HEK293 (cell line): ENCODE results near the gene MTFP1.

Source experiments
- BCL11B ChIP-seq: fragments of 450-650 bp; formaldehyde crosslinking; IDR thresholded peaks from 2 replicates; pipeline ENCODE4 v1.5.1; 2016; ENCODE audit warnings: low read depth, missing biosample characterization, missing genetic modification characterization
- GLIS2 ChIP-seq: fragments of 450-650 bp; formaldehyde crosslinking; IDR thresholded peaks from 2 replicates; pipeline ENCODE4 v1.5.1; 2016; ENCODE audit warnings: missing biosample characterization, missing genetic modification characterization
- HOXA7 ChIP-seq: sonication (generic); formaldehyde crosslinking; IDR thresholded peaks from 2 replicates; pipeline ENCODE4 v1.8.1; 2022; ENCODE audit warnings: missing genetic modification reagents, borderline replicate concordance
- HOXC10 ChIP-seq: sonication (generic); formaldehyde crosslinking; IDR thresholded peaks from 2 replicates; pipeline ENCODE4 v1.8.1; 2023; ENCODE audit warnings: mild to moderate bottlenecking, missing genetic modification reagents
- KLF10 ChIP-seq: fragments of 450-650 bp; IDR thresholded peaks from 2 replicates; pipeline ENCODE4 v1.5.1; 2018; ENCODE audit warnings: missing biosample characterization, mild to moderate bottlenecking, missing genetic modification characterization
- KLF16 ChIP-seq: fragments of 450-650 bp; formaldehyde crosslinking; IDR thresholded peaks from 2 replicates; pipeline ENCODE4 v1.5.1; 2017; ENCODE audit warnings: missing biosample characterization, missing genetic modification characterization
- OVOL3 ChIP-seq: fragments of 450-650 bp; formaldehyde crosslinking; IDR thresholded peaks from 2 replicates; pipeline ENCODE4 v1.5.1; 2016; ENCODE audit warnings: missing biosample characterization, missing genetic modification characterization
- ZBTB7A ChIP-seq: fragments of 450-650 bp; formaldehyde crosslinking; IDR thresholded peaks from 2 replicates; pipeline ENCODE4 v1.5.1; 2016; ENCODE audit warnings: low read depth, missing biosample characterization, missing genetic modification characterization
- ZFP41 ChIP-seq: fragments of 450-650 bp; formaldehyde crosslinking; IDR thresholded peaks from 2 replicates; pipeline ENCODE4 v1.5.1; 2016; ENCODE audit warnings: missing biosample characterization, missing genetic modification characterization, borderline replicate concordance
- ZFP69B ChIP-seq: fragments of 450-650 bp; formaldehyde crosslinking; IDR thresholded peaks from 2 replicates; pipeline ENCODE4 v1.5.1; 2016; ENCODE audit warnings: missing biosample characterization, missing genetic modification characterization
- ZNF114 ChIP-seq: fragments of 450-650 bp; formaldehyde crosslinking; IDR thresholded peaks from 2 replicates; pipeline ENCODE4 v1.5.0; 2017; ENCODE audit warnings: missing biosample characterization, missing genetic modification characterization
- ZNF133 ChIP-seq: fragments of 450-650 bp; formaldehyde crosslinking; IDR thresholded peaks from 2 replicates; pipeline ENCODE4 v1.5.1; 2016; ENCODE audit warnings: missing biosample characterization, missing genetic modification characterization
- ZNF155 ChIP-seq: fragments of 450-650 bp; formaldehyde crosslinking; IDR thresholded peaks from 2 replicates; pipeline ENCODE4 v1.5.1; 2016; ENCODE audit warnings: missing biosample characterization, missing genetic modification characterization
- ZNF157 ChIP-seq: fragments of 450-650 bp; formaldehyde crosslinking; IDR thresholded peaks from 2 replicates; pipeline ENCODE4 v1.5.1; 2016; ENCODE audit warnings: missing biosample characterization, missing genetic modification characterization
- ZNF19 ChIP-seq: fragments of 450-650 bp; formaldehyde crosslinking; IDR thresholded peaks from 2 replicates; pipeline ENCODE4; 2016; ENCODE audit warnings: missing biosample characterization, missing genetic modification characterization, low read depth
- ZNF211 ChIP-seq: fragments of 450-650 bp; formaldehyde crosslinking; IDR thresholded peaks from 2 replicates; pipeline ENCODE4 v1.5.1; 2016; ENCODE audit warnings: low read depth, missing biosample characterization, missing genetic modification characterization
- ZNF324 ChIP-seq: fragments of 450-650 bp; formaldehyde crosslinking; IDR thresholded peaks from 2 replicates; pipeline ENCODE4 v1.5.1; 2016; ENCODE audit warnings: missing biosample characterization, missing genetic modification characterization
- ZNF394 ChIP-seq: fragments of 450-650 bp; formaldehyde crosslinking; IDR thresholded peaks from 2 replicates; pipeline ENCODE4 v1.5.1; 2016; ENCODE audit warnings: missing biosample characterization, missing genetic modification characterization, mild to moderate bottlenecking, moderate library complexity, borderline replicate concordance
- ZNF423 ChIP-seq: fragments of 450-650 bp; formaldehyde crosslinking; IDR thresholded peaks from 2 replicates; pipeline ENCODE4 v1.5.1; 2016; ENCODE audit warnings: missing biosample characterization, missing genetic modification characterization
- ZNF48 ChIP-seq: fragments of 450-650 bp; formaldehyde crosslinking; IDR thresholded peaks from 2 replicates; pipeline ENCODE4 v1.5.1; 2016; ENCODE audit warnings: missing biosample characterization, missing genetic modification characterization
- ZNF776 ChIP-seq: fragments of 450-650 bp; formaldehyde crosslinking; IDR thresholded peaks from 2 replicates; pipeline ENCODE4 v1.5.0; 2017; ENCODE audit warnings: missing biosample characterization, missing genetic modification characterization, borderline replicate concordance
- ZNF830 ChIP-seq: fragments of 450-650 bp; IDR thresholded peaks from 2 replicates; pipeline ENCODE4 v1.5.0; 2018; ENCODE audit warnings: missing biosample characterization, missing genetic modification characterization, low read depth, mild to moderate bottlenecking, moderate library complexity
- ZSCAN16 ChIP-seq: fragments of 450-650 bp; formaldehyde crosslinking; IDR thresholded peaks from 2 replicates; pipeline ENCODE4 v1.5.1; 2016; ENCODE audit warnings: missing biosample characterization, missing genetic modification characterization
- ZSCAN23 ChIP-seq: fragments of 450-650 bp; formaldehyde crosslinking; IDR thresholded peaks from 2 replicates; pipeline ENCODE4 v1.5.1; 2016; ENCODE audit warnings: missing biosample characterization, missing genetic modification characterization
- TF ChIP-seq, protein P1 (sequence below): fragments of 450-650 bp; formaldehyde crosslinking; IDR thresholded peaks from 2 replicates; pipeline ENCODE4 v1.5.1; 2016; ENCODE audit warnings: missing biosample characterization, missing genetic modification characterization
- TF ChIP-seq, protein P2 (sequence below): fragments of 450-650 bp; formaldehyde crosslinking; IDR thresholded peaks from 2 replicates; pipeline ENCODE4 v1.5.1; 2016; ENCODE audit warnings: missing biosample characterization, missing genetic modification characterization, low read depth
- TF ChIP-seq, protein P3 (sequence below): fragments of 450-650 bp; formaldehyde crosslinking; IDR thresholded peaks from 2 replicates; pipeline ENCODE4 v1.5.1; 2016; ENCODE audit warnings: missing biosample characterization, missing genetic modification characterization, low read depth
- TF ChIP-seq, protein P4 (sequence below): fragments of 450-650 bp; formaldehyde crosslinking; IDR thresholded peaks from 2 replicates; pipeline ENCODE4 v1.5.1; 2016; ENCODE audit warnings: missing biosample characterization, missing genetic modification characterization
- TF ChIP-seq, protein P5 (sequence below): fragments of 450-650 bp; formaldehyde crosslinking; IDR thresholded peaks from 2 replicates; pipeline ENCODE4 v1.5.1; 2016; ENCODE audit warnings: missing biosample characterization, missing genetic modification characterization

MTFP1 gene

DNA sequence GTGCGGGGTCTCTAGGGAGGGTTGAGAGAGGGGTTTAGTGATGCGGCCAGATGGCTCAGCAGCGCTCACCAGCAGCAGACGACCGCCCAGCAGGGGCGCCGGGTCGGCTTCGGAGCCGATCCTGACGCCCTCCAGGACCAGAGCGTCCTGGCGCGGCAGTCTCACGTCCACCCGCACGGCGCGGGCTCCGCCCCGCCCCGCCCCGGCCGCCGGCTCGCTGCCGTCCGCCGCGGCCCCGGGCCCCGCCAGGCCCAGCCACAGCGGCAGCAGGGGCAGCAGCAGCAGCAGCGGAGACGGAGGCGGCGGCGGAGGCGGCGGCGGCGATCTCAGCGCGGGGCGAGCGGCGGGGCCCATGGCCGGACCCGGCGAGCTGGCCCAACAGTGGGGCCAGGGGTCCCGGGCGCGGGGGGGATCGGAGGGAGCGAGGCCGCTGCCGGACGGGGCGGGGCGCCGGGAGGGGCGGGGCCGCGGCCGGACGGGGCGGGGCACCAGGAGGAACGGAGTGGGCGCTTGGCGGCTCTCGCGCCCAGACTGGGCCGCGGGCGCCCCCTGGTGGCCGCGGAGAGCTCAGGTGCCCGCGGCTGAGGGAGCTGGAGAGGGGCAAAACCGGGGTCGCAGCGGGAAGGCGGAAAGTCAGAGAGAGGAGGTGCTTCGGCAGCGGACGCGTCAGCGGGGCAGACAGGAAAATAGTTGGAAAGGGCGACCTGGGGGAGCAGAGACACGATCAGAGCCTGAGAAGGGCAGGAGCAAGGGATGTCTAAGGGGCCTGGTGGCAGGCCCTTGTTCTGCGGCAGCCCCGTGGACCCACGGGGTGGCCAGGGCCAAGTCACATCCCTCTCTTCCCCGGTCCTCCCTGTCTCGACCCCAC is 38.4 kb upstream of the MTFP1 start, which contains the start of gene RNF215 (continued):
- TF ChIP-seq, protein P1, sequence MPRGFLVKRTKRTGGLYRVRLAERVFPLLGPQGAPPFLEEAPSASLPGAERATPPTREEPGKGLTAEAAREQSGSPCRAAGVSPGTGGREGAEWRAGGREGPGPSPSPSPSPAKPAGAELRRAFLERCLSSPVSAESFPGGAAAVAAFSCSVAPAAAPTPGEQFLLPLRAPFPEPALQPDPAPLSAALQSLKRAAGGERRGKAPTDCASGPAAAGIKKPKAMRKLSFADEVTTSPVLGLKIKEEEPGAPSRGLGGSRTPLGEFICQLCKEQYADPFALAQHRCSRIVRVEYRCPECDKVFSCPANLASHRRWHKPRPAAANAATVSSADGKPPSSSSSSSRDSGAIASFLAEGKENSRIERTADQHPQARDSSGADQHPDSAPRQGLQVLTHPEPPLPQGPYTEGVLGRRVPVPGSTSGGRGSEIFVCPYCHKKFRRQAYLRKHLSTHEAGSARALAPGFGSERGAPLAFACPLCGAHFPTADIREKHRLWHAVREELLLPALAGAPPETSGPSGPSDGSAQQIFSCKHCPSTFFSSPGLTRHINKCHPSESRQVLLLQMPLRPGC (tag by site-specific recombination) = 0 out of 2 replicates have a peak, but pooled peaks have one; percentile 25
- no peak for TF ChIP-seq ZNF776
- no peak for TF ChIP-seq ZFP41 (tag by site-specific recombination)
- TF ChIP-seq ZNF19 (tag by site-specific recombination) = no peak
- peak; percentile 69; the same call in 1 of the 2 replicates for TF ChIP-seq ZBTB7A (tag by site-specific recombination)
- TF ChIP-seq BCL11B (tag by site-specific recombination) = no peak
- TF ChIP-seq KLF16 = 0 out of 2 replicates have a peak, but pooled peaks have one; percentile 39
- TF ChIP-seq ZFP69B (tag by site-specific recombination) = peak; percentile 24; the same call in 1 of the 2 replicates
- TF ChIP-seq ZNF423 (tag by site-specific recombination) = no peak
- TF ChIP-seq ZNF48 (tag by site-specific recombination) = no peak
- TF ChIP-seq GLIS2 = peak; percentile 22; the same call in 1 of the 2 replicates
- TF ChIP-seq ZNF133 (tag by site-specific recombination) = no peak
- TF ChIP-seq ZSCAN23 (tag by site-specific recombination) = no peak
- TF ChIP-seq, protein P2, sequence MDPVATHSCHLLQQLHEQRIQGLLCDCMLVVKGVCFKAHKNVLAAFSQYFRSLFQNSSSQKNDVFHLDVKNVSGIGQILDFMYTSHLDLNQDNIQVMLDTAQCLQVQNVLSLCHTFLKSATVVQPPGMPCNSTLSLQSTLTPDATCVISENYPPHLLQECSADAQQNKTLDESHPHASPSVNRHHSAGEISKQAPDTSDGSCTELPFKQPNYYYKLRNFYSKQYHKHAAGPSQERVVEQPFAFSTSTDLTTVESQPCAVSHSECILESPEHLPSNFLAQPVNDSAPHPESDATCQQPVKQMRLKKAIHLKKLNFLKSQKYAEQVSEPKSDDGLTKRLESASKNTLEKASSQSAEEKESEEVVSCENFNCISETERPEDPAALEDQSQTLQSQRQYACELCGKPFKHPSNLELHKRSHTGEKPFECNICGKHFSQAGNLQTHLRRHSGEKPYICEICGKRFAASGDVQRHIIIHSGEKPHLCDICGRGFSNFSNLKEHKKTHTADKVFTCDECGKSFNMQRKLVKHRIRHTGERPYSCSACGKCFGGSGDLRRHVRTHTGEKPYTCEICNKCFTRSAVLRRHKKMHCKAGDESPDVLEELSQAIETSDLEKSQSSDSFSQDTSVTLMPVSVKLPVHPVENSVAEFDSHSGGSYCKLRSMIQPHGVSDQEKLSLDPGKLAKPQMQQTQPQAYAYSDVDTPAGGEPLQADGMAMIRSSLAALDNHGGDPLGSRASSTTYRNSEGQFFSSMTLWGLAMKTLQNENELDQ = no peak
- TF ChIP-seq ZNF155 (tag by site-specific recombination) = no peak
- no peak for TF ChIP-seq HOXC10
- no peak for TF ChIP-seq ZNF394 (tag by site-specific recombination)
- TF ChIP-seq ZNF324 = no peak
- TF ChIP-seq ZNF157 (tag by site-specific recombination) = no peak
- no peak for TF ChIP-seq ZNF830 (tag by site-specific recombination)
- TF ChIP-seq ZNF211 (tag by site-specific recombination) = no peak
- TF ChIP-seq, protein P3, sequence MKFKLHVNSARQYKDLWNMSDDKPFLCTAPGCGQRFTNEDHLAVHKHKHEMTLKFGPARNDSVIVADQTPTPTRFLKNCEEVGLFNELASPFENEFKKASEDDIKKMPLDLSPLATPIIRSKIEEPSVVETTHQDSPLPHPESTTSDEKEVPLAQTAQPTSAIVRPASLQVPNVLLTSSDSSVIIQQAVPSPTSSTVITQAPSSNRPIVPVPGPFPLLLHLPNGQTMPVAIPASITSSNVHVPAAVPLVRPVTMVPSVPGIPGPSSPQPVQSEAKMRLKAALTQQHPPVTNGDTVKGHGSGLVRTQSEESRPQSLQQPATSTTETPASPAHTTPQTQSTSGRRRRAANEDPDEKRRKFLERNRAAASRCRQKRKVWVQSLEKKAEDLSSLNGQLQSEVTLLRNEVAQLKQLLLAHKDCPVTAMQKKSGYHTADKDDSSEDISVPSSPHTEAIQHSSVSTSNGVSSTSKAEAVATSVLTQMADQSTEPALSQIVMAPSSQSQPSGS (tag by site-specific recombination) = no peak
- TF ChIP-seq, protein P4, sequence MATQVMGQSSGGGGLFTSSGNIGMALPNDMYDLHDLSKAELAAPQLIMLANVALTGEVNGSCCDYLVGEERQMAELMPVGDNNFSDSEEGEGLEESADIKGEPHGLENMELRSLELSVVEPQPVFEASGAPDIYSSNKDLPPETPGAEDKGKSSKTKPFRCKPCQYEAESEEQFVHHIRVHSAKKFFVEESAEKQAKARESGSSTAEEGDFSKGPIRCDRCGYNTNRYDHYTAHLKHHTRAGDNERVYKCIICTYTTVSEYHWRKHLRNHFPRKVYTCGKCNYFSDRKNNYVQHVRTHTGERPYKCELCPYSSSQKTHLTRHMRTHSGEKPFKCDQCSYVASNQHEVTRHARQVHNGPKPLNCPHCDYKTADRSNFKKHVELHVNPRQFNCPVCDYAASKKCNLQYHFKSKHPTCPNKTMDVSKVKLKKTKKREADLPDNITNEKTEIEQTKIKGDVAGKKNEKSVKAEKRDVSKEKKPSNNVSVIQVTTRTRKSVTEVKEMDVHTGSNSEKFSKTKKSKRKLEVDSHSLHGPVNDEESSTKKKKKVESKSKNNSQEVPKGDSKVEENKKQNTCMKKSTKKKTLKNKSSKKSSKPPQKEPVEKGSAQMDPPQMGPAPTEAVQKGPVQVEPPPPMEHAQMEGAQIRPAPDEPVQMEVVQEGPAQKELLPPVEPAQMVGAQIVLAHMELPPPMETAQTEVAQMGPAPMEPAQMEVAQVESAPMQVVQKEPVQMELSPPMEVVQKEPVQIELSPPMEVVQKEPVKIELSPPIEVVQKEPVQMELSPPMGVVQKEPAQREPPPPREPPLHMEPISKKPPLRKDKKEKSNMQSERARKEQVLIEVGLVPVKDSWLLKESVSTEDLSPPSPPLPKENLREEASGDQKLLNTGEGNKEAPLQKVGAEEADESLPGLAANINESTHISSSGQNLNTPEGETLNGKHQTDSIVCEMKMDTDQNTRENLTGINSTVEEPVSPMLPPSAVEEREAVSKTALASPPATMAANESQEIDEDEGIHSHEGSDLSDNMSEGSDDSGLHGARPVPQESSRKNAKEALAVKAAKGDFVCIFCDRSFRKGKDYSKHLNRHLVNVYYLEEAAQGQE = no peak
- no peak for TF ChIP-seq ZSCAN16 (tag by site-specific recombination)
- TF ChIP-seq HOXA7 (CRISPR knock-in tag) = no peak
- no peak for TF ChIP-seq OVOL3 (tag by site-specific recombination)
- TF ChIP-seq, protein P5, sequence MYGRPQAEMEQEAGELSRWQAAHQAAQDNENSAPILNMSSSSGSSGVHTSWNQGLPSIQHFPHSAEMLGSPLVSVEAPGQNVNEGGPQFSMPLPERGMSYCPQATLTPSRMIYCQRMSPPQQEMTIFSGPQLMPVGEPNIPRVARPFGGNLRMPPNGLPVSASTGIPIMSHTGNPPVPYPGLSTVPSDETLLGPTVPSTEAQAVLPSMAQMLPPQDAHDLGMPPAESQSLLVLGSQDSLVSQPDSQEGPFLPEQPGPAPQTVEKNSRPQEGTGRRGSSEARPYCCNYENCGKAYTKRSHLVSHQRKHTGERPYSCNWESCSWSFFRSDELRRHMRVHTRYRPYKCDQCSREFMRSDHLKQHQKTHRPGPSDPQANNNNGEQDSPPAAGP = peak; percentile 60
- TF ChIP-seq ZNF114 = no peak
- no peak for TF ChIP-seq KLF10 (tag by site-specific recombination)
